Progenitor cell of endocrine pancreas (in vitro differentiated cells): ENCODE measurements around the gene TWF1. TPM values are rescaled to one million over a fixed set of nuclear protein-coding genes. Genes with fewer than 3 reads are reported as not detected.

Experiments
- DNase-seq: peaks from one replicate; pipeline ENCODE4 v3.0.0; 2021; ENCODE audit warnings: low spot score; ENCODE audit not compliant: unreplicated experiment
- H3K27ac Mint-ChIP-seq: 2 replicates; pipeline ENCODE4 v1.8.0; 2021; ENCODE audit warnings: mild to moderate bottlenecking, moderate library complexity, mixed read lengths
- H3K27me3 Mint-ChIP-seq: 2 replicates; pipeline ENCODE4 v1.8.0; 2021; ENCODE audit warnings: mixed read lengths
- H3K36me3 Mint-ChIP-seq: 2 replicates; pipeline ENCODE4 v1.8.0; 2022; ENCODE audit warnings: mixed read lengths; ENCODE audit not compliant: insufficient read depth
- H3K4me1 Mint-ChIP-seq: 2 replicates; pipeline ENCODE4 v1.8.0; 2021; ENCODE audit warnings: low read depth, mixed read lengths
- H3K4me3 Mint-ChIP-seq: 2 replicates; pipeline ENCODE4 v1.8.0; 2021; ENCODE audit warnings: low read depth, mild to moderate bottlenecking, moderate library complexity, mixed read lengths
- H3K9me3 Mint-ChIP-seq: 2 replicates; pipeline ENCODE4 v1.8.0; 2021; ENCODE audit warnings: low read depth, mixed read lengths
- CTCF ChIP-seq: fragments of 200-600 bp; sonication (generic); IDR thresholded peaks from one replicate; pipeline ENCODE4 v1.5.0; 2021; ENCODE audit warnings: antibody characterized with exemption, mild to moderate bottlenecking; ENCODE audit not compliant: unreplicated experiment
- total RNA-seq: library from RNA; stranded (reverse); gene quantifications from 2 replicates; pipeline ENCODE4 v1.2.1, GENCODE V29; 2021

Gene TWF1
- total RNA-seq, 1 donor from 2014 or later: 58.4 TPM

GRCh38 chr12:43816168-43816567 lies 10.1 kb upstream of the TWF1 start:
- Mint-ChIP-seq H3K36me3 (no peaks in the 10 kb centered on the region), H3K9me3 (no peaks in the 10 kb centered on the region), H3K27me3 (no peaks in the 10 kb centered on the region), H3K4me1 (peaks cover 3% of the 10 kb centered on the region), H3K27ac (no peak overlapping the region), H3K4me3 (no peak overlapping the region)
- DNase-seq: no peak
- no peak for TF ChIP-seq CTCF

GRCh38 chr12:43815416-43815815 lies 9.3 kb upstream of the TWF1 start:
- no peak for TF ChIP-seq CTCF
- Mint-ChIP-seq H3K4me1 (peaks cover 3% of the 10 kb centered on the region), H3K9me3 (no peaks in the 10 kb centered on the region), H3K36me3 (no peaks in the 10 kb centered on the region), H3K27me3 (peaks cover under 1% of the 10 kb centered on the region), H3K27ac (no peak overlapping the region), H3K4me3 (no peak overlapping the region)
- DNase-seq: no peak

DNA sequence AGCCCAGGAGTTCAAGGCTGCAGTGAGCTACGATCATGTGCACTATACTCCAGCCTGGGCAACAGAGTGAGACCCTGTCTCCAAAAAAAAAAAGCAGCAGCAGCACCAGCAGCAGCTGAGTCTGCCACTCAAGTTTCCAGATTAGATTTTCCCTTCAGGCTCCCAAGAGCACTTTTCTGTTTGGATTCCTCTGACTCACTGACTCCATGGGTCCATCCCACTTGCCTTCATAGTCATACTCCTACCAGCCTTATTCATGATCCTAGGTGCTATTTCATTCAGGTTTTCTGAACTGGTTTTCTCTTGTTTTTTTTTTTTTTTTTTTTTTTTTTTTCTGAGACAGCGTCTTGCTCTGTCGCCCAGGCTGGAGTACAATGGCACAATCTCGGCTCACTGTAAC lies 6.8 kb upstream of the TWF1 start:
- no peak overlapping the region for H3K4me3 Mint-ChIP-seq
- H3K27ac Mint-ChIP-seq: no peak overlapping the region
- TF ChIP-seq CTCF: no peak
- no peaks in the 10 kb centered on the region for H3K9me3 Mint-ChIP-seq
- H3K4me1 Mint-ChIP-seq: peaks cover 3% of the 10 kb centered on the region
- H3K27me3 Mint-ChIP-seq: peaks cover 4% of the 10 kb centered on the region
- DNase-seq: no peak
- no peaks in the 10 kb centered on the region for H3K36me3 Mint-ChIP-seq

DNA sequence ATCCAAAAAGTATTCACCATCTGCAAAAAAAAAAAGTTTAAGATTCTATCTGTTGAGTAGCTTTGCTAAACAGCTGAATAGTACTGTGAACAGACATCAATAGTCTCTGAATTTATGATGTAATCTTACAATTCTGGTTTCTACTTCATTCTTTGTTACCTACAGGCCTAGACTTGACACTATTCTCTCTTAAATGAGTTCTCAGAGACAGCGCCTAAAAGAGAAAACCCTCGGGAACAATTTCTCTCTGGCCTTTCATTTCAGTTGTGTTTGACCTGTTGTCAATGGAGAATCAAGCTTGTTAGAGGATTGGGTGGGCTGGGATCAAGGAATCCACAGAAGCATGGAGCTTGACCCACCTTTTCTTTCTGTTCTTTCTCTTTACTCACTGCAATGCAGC lies 5.9 kb upstream of the TWF1 start:
- Mint-ChIP-seq H3K27me3 (peaks cover 4% of the 10 kb centered on the region), H3K4me1 (peaks cover 3% of the 10 kb centered on the region), H3K4me3 (no peak overlapping the region), H3K9me3 (no peaks in the 10 kb centered on the region), H3K36me3 (no peaks in the 10 kb centered on the region), H3K27ac (no peak overlapping the region)
- no peak for DNase-seq
- TF ChIP-seq CTCF: no peak

DNA sequence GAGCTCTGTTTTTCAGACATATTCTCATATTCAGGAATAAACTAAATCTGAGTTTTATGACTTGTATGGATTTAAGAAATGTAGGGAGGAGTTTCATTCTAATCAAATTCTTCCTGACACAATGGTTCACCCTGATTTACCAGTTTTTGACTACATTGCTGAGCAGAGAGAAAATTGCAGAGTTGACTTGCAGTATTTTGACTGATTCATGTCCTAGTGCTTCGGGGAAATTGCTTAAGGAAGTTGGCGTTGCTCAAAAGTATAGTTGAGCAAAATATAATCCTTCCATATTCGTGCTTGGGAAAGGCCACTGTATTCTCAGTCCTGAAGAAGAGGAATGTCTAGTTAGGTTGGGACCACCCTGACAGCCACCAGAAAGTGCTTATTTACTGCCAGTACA lies 1.3 kb upstream of the TWF1 start:
- no peaks in the 10 kb centered on the region for H3K9me3 Mint-ChIP-seq
- TF ChIP-seq CTCF: no peak
- H3K4me1 Mint-ChIP-seq: peaks cover 14% of the 10 kb centered on the region
- DNase-seq: no peak
- peak overlapping the region; percentile 100 for H3K4me3 Mint-ChIP-seq
- peaks cover 4% of the 10 kb centered on the region for H3K36me3 Mint-ChIP-seq
- H3K27me3 Mint-ChIP-seq: peaks cover 4% of the 10 kb centered on the region
- peak overlapping the region; percentile 100 for H3K27ac Mint-ChIP-seq
